ENCODE data around the gene MCF2L2.

DNA sequence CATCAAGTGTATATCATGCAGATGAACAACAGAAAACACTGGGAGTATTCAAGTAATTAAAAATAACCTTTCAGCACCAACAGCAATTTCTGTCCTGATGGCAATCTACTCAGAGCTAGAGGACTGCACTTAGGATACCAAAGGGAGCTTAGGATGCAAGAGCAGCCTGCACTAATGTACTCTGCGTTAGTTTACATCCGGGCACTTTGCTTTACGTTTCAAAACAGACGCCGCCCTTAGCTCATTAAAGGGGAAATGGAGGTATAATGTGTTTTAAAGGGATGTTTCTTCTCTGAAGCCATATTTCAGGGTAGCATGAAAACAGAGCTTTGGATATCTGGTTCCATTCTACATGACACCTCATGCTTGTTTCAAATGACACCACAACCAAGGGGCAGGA, 189.4 kb downstream of the MCF2L2 start:
- TF ChIP-seq, protein P1, sequence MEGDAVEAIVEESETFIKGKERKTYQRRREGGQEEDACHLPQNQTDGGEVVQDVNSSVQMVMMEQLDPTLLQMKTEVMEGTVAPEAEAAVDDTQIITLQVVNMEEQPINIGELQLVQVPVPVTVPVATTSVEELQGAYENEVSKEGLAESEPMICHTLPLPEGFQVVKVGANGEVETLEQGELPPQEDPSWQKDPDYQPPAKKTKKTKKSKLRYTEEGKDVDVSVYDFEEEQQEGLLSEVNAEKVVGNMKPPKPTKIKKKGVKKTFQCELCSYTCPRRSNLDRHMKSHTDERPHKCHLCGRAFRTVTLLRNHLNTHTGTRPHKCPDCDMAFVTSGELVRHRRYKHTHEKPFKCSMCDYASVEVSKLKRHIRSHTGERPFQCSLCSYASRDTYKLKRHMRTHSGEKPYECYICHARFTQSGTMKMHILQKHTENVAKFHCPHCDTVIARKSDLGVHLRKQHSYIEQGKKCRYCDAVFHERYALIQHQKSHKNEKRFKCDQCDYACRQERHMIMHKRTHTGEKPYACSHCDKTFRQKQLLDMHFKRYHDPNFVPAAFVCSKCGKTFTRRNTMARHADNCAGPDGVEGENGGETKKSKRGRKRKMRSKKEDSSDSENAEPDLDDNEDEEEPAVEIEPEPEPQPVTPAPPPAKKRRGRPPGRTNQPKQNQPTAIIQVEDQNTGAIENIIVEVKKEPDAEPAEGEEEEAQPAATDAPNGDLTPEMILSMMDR (IDR thresholded peaks at IDR 0.05): no peak
- TF ChIP-seq EZH2 (IDR thresholded peaks at IDR 0.05; ENCODE audit: borderline replicate concordance, insufficient read depth, low read depth, low read length, poor library complexity, severe bottlenecking): no peak

All from B cell (primary cell).